Kidney (tissue), 14 donors: ENCODE data around the gene H3-3A. TPM values are rescaled to one million over a fixed set of nuclear protein-coding genes. Genes with fewer than 3 reads are reported as not detected.
"Not testable (repeated sequence)": the region's sequence is repeated elsewhere in the genome, so short reads cannot be mapped to it uniquely, and the experiment has no call there.

Experiments
- DNase-seq, 5 donors: peaks; one replicate each; pipeline ENCODE4 v3.0.0-alpha.2; 2013 to 2020
- FAIRE-seq: peaks from 2 replicates; lab custom pipeline; 2012; peaks lifted over from hg19 to GRCh38; lab: Jason Lieb, UNC
- H3K27ac ChIP-seq, 2 donors: one replicate each; pipeline ENCODE4 v1.7.0; 2013; ENCODE audit warnings: low read depth in 2 of 2, low read length in 2 of 2, inconsistent platforms in 1 of 2
- H3K27me3 ChIP-seq: one replicate; pipeline ENCODE4 v1.7.1; 2013; ENCODE audit warnings: low read length, inconsistent platforms; ENCODE audit not compliant: control insufficient read depth, insufficient read depth
- H3K36me3 ChIP-seq, 3 donors: one replicate each; pipeline versions ENCODE4 v1.7.0 to v1.7.1; 2013; ENCODE audit warnings: low read length in 3 of 3, control low read depth in 1 of 3, inconsistent platforms in 1 of 3; ENCODE audit not compliant: insufficient read depth in 3 of 3, control insufficient read depth in 2 of 3
- H3K4me1 ChIP-seq, 3 donors: one replicate each; pipeline versions ENCODE4 v1.7.0 to v1.7.1; 2013; ENCODE audit warnings: low read length in 3 of 3, inconsistent platforms in 1 of 3, low read depth in 1 of 3; ENCODE audit not compliant: control insufficient read depth in 2 of 3, insufficient read depth in 2 of 3
- H3K4me3 ChIP-seq, 3 donors: one replicate each; pipeline versions ENCODE4 v1.7.0 to v1.8.1; 2013; ENCODE audit warnings: low read length in 3 of 3, control low read depth in 1 of 3, inconsistent platforms in 1 of 3
- H3K9ac ChIP-seq, 3 donors: one replicate each; pipeline versions ENCODE4 v1.7.0 to v1.7.1; 2013; ENCODE audit warnings: low read length in 3 of 3, control low read depth in 1 of 3, inconsistent platforms in 1 of 3
- H3K9me3 ChIP-seq, 3 donors: one replicate each; pipeline versions ENCODE4 v1.7.0 to v1.7.1; 2013; ENCODE audit warnings: low read length in 3 of 3, control low read depth in 1 of 3, inconsistent platforms in 1 of 3; ENCODE audit not compliant: control insufficient read depth in 2 of 3, insufficient read depth in 1 of 3
- CTCF ChIP-seq: IDR thresholded peaks from 3 replicates; pipeline ENCODE4 v1.5.1; 2012; ENCODE audit warnings: mild to moderate bottlenecking, moderate library complexity, borderline replicate concordance; ENCODE audit not compliant: insufficient read depth; ENCODE audit errors: extremely low read depth
- intact Hi-C: fragments of 100-400 bp; cut with DNase I; formaldehyde crosslinking; loops from one replicate; pipeline ENCODE4 v1.11.1; 2022
- polyA plus RNA-seq: library from polyadenylated mRNA; stranded (reverse); fragments of 350-450 nt; fragmentation: Illumina TruSeq; extraction: RNeasy Lipid Tissue Mini Kit (QIAGEN cat#74804); gene quantifications from one replicate; pipeline ENCODE4 v1.2.3, GENCODE V29; 2014; ENCODE audit warnings: low read depth, low replicate concordance; ENCODE audit not compliant: insufficient read depth
- total RNA-seq: library from RNA; stranded (reverse); fragmentation: NEBNext Ultra II Directional; extraction: Animal tissue kit (Norgen Biotek cat#: 25700); gene quantifications from one replicate; pipeline ENCODE4 v1.2.1, GENCODE V29; 2021
- donor health status: control.
- donor health status: control.
- donor health status: control.
- donor health status: control.
- donor health status: control.
- donor health status: DM: yes; HTN: yes; CAD: no.
- donor health status: Normal renal cell carcinoma (clear cell type).

Gene H3-3A
- total and polyA plus RNA-seq, 2 donors from 2014 or later: 404 to 524 TPM

GRCh38 chr1:226091461-226091860 lies 28.9 kb downstream of the H3-3A start:
- H3K27me3 ChIP-seq: no peaks in the 10 kb centered on the region
- no peak for FAIRE-seq
- no peak overlapping the region for H3K27ac ChIP-seq
- no peak for DNase-seq
- intact Hi-C loops: no loop called here
- H3K4me3 ChIP-seq: no peak overlapping the region
- no peaks in the 10 kb centered on the region for H3K4me1 ChIP-seq
- no peak for TF ChIP-seq CTCF
- H3K9ac ChIP-seq: no peak overlapping the region
- H3K9me3 ChIP-seq: no peaks in the 10 kb centered on the region
- H3K36me3 ChIP-seq: no peaks in the 10 kb centered on the region

GRCh38 chr1:226092048-226092820 lies 29.7 kb downstream of the H3-3A start:
- H3K4me3 ChIP-seq, H3K27ac ChIP-seq, H3K27me3 ChIP-seq, H3K9me3 ChIP-seq, H3K36me3 ChIP-seq, H3K4me1 ChIP-seq, DNase-seq, FAIRE-seq, intact Hi-C loops, H3K9ac ChIP-seq: not testable (repeated sequence)

- no peak for TF ChIP-seq CTCF
- DNase-seq: no peak
Observed at GRCh38 chr1:226092965-226093364, 30.4 kb downstream of the H3-3A start.

GRCh38 chr1:226093621-226094020 lies 31.1 kb downstream of the H3-3A start:
- Histone ChIP-seq H3K4me1 (no peaks in the 10 kb centered on the region), H3K27me3 (no peaks in the 10 kb centered on the region), H3K27ac (no peak overlapping the region), H3K9me3 (no peaks in the 10 kb centered on the region), H3K4me3 (no peak overlapping the region), H3K9ac (no peak overlapping the region), H3K36me3 (no peaks in the 10 kb centered on the region)
- DNase-seq: peak in 1 of 5 donors; percentile 26
- no peak for FAIRE-seq
- no peak for TF ChIP-seq CTCF
- intact Hi-C loops: no loop called here

More at GRCh38 chr1:226092965-226093364, 30.4 kb downstream of the H3-3A start:
- H3K36me3 ChIP-seq: no peaks in the 10 kb centered on the region
- H3K27me3 ChIP-seq: no peaks in the 10 kb centered on the region
- no peak for FAIRE-seq
- H3K9ac ChIP-seq: no peak overlapping the region
- H3K9me3 ChIP-seq: no peaks in the 10 kb centered on the region
- intact Hi-C loops: no loop called here
- no peaks in the 10 kb centered on the region for H3K4me1 ChIP-seq
- H3K4me3 ChIP-seq: no peak overlapping the region
- H3K27ac ChIP-seq: no peak overlapping the region
